Measurements from ENCODE around the gene TAGLN.
A peak's percentile ranks its signal among the peaks of the same experiment; 100 is the strongest.

The TAGLN gene

DNA sequence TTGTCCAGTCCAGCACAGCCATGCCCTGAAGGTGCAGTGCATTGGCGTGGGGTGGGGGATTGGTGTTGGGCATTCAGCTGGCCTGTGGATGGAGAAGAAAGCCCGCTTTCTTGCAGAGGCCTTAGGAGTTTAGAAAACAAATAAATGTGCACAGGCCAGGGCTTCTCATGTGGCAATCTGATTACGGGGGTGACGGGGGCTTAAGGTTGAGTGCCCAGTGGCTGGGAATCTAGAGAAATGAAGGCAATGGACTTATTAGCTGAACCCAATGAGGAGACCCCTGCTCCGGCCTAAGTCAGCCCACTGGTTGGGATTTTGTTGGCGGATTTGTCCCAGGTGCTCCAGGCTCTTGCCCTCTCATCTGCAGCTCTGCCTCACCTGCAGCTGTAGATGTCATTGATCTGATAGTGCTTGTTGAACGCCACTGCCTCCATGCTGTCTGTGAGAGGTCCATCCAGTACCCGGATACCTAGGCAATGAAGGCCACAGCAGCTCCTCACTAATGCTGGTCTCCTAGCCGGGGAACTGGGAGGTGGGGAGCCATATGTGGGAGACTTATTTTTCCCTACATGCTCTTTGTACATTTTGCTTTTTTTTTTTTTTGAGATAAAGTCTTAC lies 26.5 kb downstream of the TAGLN start:
- Histone ChIP-seq H3K4me3 (ENCODE audit: severe bottlenecking) (no peak overlapping the region), H3K4me1 (ENCODE audit: insufficient read depth, poor library complexity, severe bottlenecking) (no peaks in the 10 kb centered on the region), H3K9me3 (ENCODE audit: severe bottlenecking) (no peaks in the 10 kb centered on the region), H3K27ac (ENCODE audit: poor library complexity, severe bottlenecking) (no peak overlapping the region), H3K36me3 (ENCODE audit: low read depth) (peaks cover 65% of the 10 kb centered on the region), H3K27me3 (ENCODE audit: insufficient read depth, poor library complexity, severe bottlenecking) (no peaks in the 10 kb centered on the region)
- DNase-seq (ENCODE audit: low spot score), result peak; percentile 32
- TF ChIP-seq, protein P1, sequence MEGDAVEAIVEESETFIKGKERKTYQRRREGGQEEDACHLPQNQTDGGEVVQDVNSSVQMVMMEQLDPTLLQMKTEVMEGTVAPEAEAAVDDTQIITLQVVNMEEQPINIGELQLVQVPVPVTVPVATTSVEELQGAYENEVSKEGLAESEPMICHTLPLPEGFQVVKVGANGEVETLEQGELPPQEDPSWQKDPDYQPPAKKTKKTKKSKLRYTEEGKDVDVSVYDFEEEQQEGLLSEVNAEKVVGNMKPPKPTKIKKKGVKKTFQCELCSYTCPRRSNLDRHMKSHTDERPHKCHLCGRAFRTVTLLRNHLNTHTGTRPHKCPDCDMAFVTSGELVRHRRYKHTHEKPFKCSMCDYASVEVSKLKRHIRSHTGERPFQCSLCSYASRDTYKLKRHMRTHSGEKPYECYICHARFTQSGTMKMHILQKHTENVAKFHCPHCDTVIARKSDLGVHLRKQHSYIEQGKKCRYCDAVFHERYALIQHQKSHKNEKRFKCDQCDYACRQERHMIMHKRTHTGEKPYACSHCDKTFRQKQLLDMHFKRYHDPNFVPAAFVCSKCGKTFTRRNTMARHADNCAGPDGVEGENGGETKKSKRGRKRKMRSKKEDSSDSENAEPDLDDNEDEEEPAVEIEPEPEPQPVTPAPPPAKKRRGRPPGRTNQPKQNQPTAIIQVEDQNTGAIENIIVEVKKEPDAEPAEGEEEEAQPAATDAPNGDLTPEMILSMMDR (IDR thresholded peaks at IDR 0.05; ENCODE audit: poor library complexity, severe bottlenecking), result no peak
- ATAC-seq (ENCODE audit: low read depth), result no peak

DNA sequence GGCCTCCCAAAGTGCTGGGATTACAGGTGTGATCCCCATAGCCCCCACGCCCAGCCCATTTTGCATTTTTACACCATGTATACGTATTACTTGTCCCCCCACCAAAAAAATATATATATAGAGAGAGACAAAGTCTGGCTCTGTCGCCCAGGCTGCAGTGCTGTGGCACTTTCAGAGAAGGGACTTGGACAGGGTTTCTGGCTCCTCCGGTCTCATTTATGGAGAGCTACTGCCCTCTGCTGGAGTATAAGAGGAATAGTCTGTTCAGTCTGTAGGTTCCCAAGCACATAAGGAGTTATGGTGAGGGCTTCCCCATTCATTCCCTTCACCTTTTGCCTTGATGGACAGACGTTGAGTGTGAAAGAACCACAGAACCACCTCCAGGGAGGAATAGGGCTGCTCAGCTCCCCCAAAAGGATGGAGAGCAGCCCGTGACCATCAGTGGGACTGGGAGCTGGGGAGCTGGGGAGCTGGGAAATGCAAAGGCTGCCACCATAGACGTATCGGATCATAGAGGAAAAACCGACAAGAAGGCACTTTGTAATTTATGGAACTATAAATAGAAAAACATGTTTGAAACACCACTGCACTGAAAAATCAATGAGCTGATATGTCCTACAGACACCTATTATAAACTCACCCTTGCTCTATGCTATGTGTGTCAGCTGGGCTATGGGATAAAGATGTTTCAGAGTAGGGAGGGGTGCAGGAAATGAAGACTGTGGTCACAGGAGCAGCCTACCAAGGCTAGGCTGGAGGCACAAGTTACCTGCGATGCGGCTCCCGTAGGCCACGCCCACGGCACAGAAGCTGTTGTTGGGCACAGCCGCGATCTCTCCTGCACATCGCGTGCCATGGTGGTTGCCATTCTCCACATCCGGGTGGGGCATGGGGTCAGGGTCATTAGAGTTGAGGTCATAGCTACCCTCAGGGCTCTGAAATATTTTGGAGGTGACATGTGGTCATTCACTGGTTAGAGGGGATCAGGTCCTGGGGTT lies 27.5 kb downstream of the TAGLN start:
- H3K27ac ChIP-seq (ENCODE audit: poor library complexity, severe bottlenecking), result no peak overlapping the region
- peak; percentile 70 for ATAC-seq (ENCODE audit: low read depth)

DNA sequence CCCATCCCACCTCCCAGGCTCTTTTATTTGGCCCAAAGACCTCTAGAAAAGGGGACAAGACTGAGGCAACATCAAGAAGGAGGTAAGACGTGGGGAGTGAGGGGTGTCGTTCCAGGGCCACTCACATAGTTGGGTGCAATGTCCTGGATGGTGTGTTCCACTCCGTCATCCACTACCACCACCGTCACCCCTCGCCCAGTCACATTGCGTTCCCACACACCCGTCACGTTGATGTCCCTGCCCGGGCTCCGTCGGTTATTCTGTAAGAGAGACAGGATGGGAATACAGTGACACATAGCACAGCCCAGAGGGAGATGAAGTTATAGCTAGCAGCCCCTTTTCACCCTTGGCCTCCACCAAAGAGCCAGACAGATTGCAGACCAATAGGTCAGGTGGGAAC lies 28.9 kb downstream of the TAGLN start:
- ATAC-seq (ENCODE audit: low read depth) (no peak), DNase-seq (ENCODE audit: low spot score) (peak; percentile 51)
- no peaks in the 10 kb centered on the region for H3K27me3 ChIP-seq (ENCODE audit: insufficient read depth, poor library complexity, severe bottlenecking)
- TF ChIP-seq, protein P1 (IDR thresholded peaks at IDR 0.05; ENCODE audit: poor library complexity, severe bottlenecking), result no peak
- no peaks in the 10 kb centered on the region for H3K4me1 ChIP-seq (ENCODE audit: insufficient read depth, poor library complexity, severe bottlenecking)
- peaks cover 48% of the 10 kb centered on the region for H3K36me3 ChIP-seq (ENCODE audit: low read depth)
- H3K27ac ChIP-seq (ENCODE audit: poor library complexity, severe bottlenecking), result no peak overlapping the region
- H3K9me3 ChIP-seq (ENCODE audit: severe bottlenecking), result no peaks in the 10 kb centered on the region
- no peak overlapping the region for H3K4me3 ChIP-seq (ENCODE audit: severe bottlenecking)

More for the DNA sequence above, 27.5 kb downstream of the TAGLN start:
- DNase-seq (ENCODE audit: low spot score), result peak; percentile 54
- Histone ChIP-seq H3K4me3 (ENCODE audit: severe bottlenecking) (no peak overlapping the region), H3K4me1 (ENCODE audit: insufficient read depth, poor library complexity, severe bottlenecking) (no peaks in the 10 kb centered on the region), H3K27me3 (ENCODE audit: insufficient read depth, poor library complexity, severe bottlenecking) (no peaks in the 10 kb centered on the region), H3K36me3 (ENCODE audit: low read depth) (peaks cover 61% of the 10 kb centered on the region), H3K9me3 (ENCODE audit: severe bottlenecking) (no peaks in the 10 kb centered on the region)
- TF ChIP-seq, protein P1 (IDR thresholded peaks at IDR 0.05; ENCODE audit: poor library complexity, severe bottlenecking), result peak; percentile 85

DNA sequence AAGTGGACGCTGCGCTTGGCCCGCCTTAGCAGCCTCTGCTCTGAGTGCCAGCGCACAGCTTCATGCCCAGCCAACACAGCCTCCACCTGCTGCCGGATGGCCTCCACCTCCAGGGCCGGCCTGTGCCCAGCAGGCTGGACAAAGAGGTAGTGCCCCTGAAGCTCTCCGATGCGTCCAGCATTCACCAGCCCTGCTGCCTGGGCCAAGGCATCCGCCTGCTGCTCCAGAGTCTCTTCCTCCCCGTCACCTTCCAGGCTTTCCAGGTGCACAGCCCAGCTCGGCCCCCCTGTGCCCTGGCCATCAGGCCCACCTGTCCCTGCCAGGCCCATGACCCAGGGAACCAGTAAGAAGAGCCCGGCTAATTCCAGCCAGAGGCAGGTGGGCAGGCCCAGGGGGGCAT lies 30.2 kb downstream of the TAGLN start:
- Histone ChIP-seq H3K27me3 (ENCODE audit: insufficient read depth, poor library complexity, severe bottlenecking) (no peaks in the 10 kb centered on the region), H3K4me1 (ENCODE audit: insufficient read depth, poor library complexity, severe bottlenecking) (no peaks in the 10 kb centered on the region), H3K36me3 (ENCODE audit: low read depth) (peaks cover 44% of the 10 kb centered on the region), H3K27ac (ENCODE audit: poor library complexity, severe bottlenecking) (no peak overlapping the region), H3K9me3 (ENCODE audit: severe bottlenecking) (no peaks in the 10 kb centered on the region), H3K4me3 (ENCODE audit: severe bottlenecking) (no peak overlapping the region)
- DNase-seq (ENCODE audit: low spot score) (peak; percentile 51), ATAC-seq (ENCODE audit: low read depth) (no peak)
- TF ChIP-seq, protein P1 (IDR thresholded peaks at IDR 0.05; ENCODE audit: poor library complexity, severe bottlenecking), result no peak

All from RWPE2 (cell line).